Large intestine (tissue), 3 donors: ENCODE data around the gene POU6F2. TPM values are rescaled to one million over a fixed set of nuclear protein-coding genes. Genes with fewer than 3 reads are reported as not detected.
"Not testable (repeated sequence)": the region's sequence is repeated elsewhere in the genome, so short reads cannot be mapped to it uniquely, and the experiment has no call there.

Experiments
- DNase-seq, 2 donors: peaks; one replicate each; pipeline versions ENCODE4 v3.0.0 to v3.0.0-alpha.2; 2013
- H3K27ac ChIP-seq: one replicate; pipeline ENCODE4 v1.5.1; 2013; ENCODE audit warnings: low read length
- H3K27me3 ChIP-seq: 2 replicates; pipeline ENCODE4 v1.6.1; 2013; ENCODE audit warnings: low read length; ENCODE audit not compliant: control insufficient read depth, insufficient read depth
- H3K36me3 ChIP-seq: 2 replicates; pipeline ENCODE4 v1.6.1; 2013; ENCODE audit warnings: low read length; ENCODE audit not compliant: control insufficient read depth, insufficient read depth
- H3K4me1 ChIP-seq: one replicate; pipeline ENCODE4 v1.6.1; 2013; ENCODE audit warnings: low read length; ENCODE audit not compliant: control insufficient read depth, insufficient read depth
- H3K4me3 ChIP-seq: one replicate; pipeline ENCODE4 v1.5.1; 2013; ENCODE audit warnings: low read length
- H3K9me3 ChIP-seq: one replicate; pipeline ENCODE4 v1.6.1; 2013; ENCODE audit warnings: mild to moderate bottlenecking, low read depth, low read length, moderate library complexity; ENCODE audit not compliant: control insufficient read depth
- WGBS: methylation state at CpG from one replicate; pipeline ENCODE4 v1.1.5; 2013; ENCODE audit warnings: low lambda C conversion rate; ENCODE audit not compliant: insufficient coverage; 5-methylcytosine and 5-hydroxymethylcytosine counted together
- polyA plus RNA-seq: library from polyadenylated mRNA; unstranded; fragments of 120-200 nt; gene quantifications from one replicate; pipeline ENCODE4 v1.2.1, GENCODE V29; 2013

Gene POU6F2
- polyA plus RNA-seq, 1 donor: 0.19 TPM

GRCh38 chr7:38975944-38976392, 1.7 kb upstream of the POU6F2 start:
- Histone ChIP-seq H3K4me3 (no peak overlapping the region), H3K4me1 (no peaks in the 10 kb centered on the region), H3K27me3 (peaks cover 34% of the 10 kb centered on the region), H3K9me3 (no peaks in the 10 kb centered on the region), H3K36me3 (no peaks in the 10 kb centered on the region), H3K27ac (no peak overlapping the region)
- peak in 1 of 2 donors; percentile 1 for DNase-seq
- no CpG with 5 or more reads among the region's 38 CpGs for WGBS

GRCh38 chr7:38978491-38978890, 782 bp downstream of the POU6F2 start:
- H3K4me3 ChIP-seq: no peak overlapping the region
- no peaks in the 10 kb centered on the region for H3K36me3 ChIP-seq
- H3K9me3 ChIP-seq: no peaks in the 10 kb centered on the region
- peaks cover 34% of the 10 kb centered on the region for H3K27me3 ChIP-seq
- H3K27ac ChIP-seq: no peak overlapping the region
- no peak for DNase-seq
- H3K4me1 ChIP-seq: no peaks in the 10 kb centered on the region
- 67% methylated on average over 1 of the region's 5 CpGs for WGBS

DNA sequence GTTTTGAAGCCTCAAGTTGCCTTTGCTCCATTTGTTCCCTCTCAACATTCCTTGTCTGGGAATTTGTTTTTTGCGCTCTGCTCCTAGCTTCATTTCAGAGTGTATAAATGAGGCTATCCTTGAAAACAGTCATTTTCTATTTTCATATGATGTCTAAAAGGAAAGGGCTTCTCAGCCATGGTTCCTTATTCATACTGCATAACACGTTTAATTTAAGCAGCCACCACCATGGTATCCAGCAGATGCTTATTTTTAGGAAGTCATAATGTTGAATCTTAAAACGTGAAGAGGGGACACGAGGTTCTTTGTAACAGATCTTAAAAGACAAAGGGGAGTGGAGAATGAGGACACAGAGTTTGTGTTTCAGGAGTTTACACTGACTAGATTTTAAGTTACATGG, 14.5 kb downstream of the POU6F2 start:
- no peak overlapping the region for H3K27ac ChIP-seq
- DNase-seq: no peak
- H3K36me3 ChIP-seq: no peaks in the 10 kb centered on the region
- H3K27me3 ChIP-seq: no peaks in the 10 kb centered on the region
- H3K4me3 ChIP-seq: no peak overlapping the region
- H3K4me1 ChIP-seq: no peaks in the 10 kb centered on the region
- WGBS: 76% methylated on average over 2 of the region's 4 CpGs
- H3K9me3 ChIP-seq: no peaks in the 10 kb centered on the region

DNA sequence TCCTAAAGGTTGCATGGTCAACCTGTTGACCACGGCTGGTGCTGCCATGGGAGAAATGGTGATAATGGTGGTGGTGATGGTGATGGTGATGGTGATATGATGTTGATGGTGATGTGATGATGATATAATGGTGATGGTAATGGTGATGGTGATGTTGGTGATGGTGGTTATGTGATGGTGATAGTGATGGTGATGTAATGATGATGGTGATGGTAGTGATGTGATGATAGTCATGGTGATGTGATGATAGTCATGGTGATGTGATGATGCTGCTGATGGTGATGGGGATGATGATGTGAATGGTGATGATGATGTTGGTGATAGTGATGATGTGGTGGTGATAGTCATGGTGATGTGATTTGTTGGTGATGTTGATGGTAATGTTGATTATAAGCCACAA, 23.9 kb downstream of the POU6F2 start:
- Histone ChIP-seq H3K27ac (no peak overlapping the region), H3K4me1 (no peaks in the 10 kb centered on the region), H3K27me3 (no peaks in the 10 kb centered on the region), H3K36me3 (no peaks in the 10 kb centered on the region), H3K4me3 (no peak overlapping the region), H3K9me3 (no peaks in the 10 kb centered on the region)
- 100% methylated on average over 1 of the region's 1 CpG for WGBS
- DNase-seq: no peak

DNA sequence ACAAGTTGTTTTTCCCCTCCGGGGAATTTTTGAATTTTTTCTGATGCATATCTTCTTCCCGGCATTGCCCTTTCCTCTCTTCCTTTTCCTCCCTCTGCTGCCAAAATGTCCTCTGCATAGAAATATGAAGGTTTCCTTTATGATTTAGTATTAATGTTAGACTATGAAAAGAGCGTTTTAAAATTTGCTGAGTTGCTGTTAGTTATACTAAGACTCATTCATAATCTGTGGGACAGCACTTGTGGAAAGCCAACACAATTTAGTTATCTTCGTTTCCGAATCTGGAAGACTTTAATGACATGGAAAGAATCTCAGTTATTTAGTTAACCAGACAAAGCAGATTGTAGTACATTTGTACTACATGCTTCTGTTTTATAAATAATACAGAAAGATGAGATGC, 25.0 kb downstream of the POU6F2 start:
- H3K4me3 ChIP-seq: no peak overlapping the region
- DNase-seq: no peak
- 77% methylated on average over 5 of the region's 5 CpGs for WGBS

DNA sequence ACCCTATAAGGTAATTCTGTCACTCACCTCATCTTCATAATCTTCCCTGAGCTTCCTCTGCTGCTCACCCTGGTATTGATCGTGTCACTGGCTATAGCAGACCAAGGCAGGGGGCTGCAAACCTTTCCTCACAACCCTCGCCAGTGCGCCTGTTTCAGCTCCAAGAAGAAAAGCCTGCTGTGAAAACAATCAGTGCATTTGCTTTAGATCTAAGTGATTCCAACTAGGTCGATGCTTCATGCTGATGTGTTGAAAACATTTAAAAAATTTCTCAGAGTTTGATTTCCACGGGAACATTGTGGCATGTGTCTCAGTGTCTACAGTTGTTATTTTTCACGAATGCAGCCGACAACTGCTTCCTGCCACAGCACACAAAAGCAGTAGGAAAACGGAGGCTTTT, 27.3 kb downstream of the POU6F2 start:
- H3K4me1 ChIP-seq: no peaks in the 10 kb centered on the region
- H3K9me3 ChIP-seq: no peaks in the 10 kb centered on the region
- H3K4me3 ChIP-seq: no peak overlapping the region
- no CpG with 5 or more reads among the region's 8 CpGs for WGBS
- H3K27me3 ChIP-seq: no peaks in the 10 kb centered on the region
- no peaks in the 10 kb centered on the region for H3K36me3 ChIP-seq
- no peak overlapping the region for H3K27ac ChIP-seq
- no peak for DNase-seq

More for the DNA sequence above, 25.0 kb downstream of the POU6F2 start:
- no peaks in the 10 kb centered on the region for H3K27me3 ChIP-seq
- H3K4me1 ChIP-seq: no peaks in the 10 kb centered on the region
- H3K27ac ChIP-seq: no peak overlapping the region
- no peaks in the 10 kb centered on the region for H3K9me3 ChIP-seq
- H3K36me3 ChIP-seq: no peaks in the 10 kb centered on the region

GRCh38 chr7:39005461-39005860, 27.8 kb downstream of the POU6F2 start:
- H3K4me1 ChIP-seq: no peaks in the 10 kb centered on the region
- H3K27ac ChIP-seq: no peak overlapping the region
- DNase-seq: no peak
- H3K36me3 ChIP-seq: no peaks in the 10 kb centered on the region
- H3K27me3 ChIP-seq: no peaks in the 10 kb centered on the region
- H3K9me3 ChIP-seq: no peaks in the 10 kb centered on the region
- no CpG with 5 or more reads among the region's 6 CpGs for WGBS
- no peak overlapping the region for H3K4me3 ChIP-seq

GRCh38 chr7:39013049-39013939, 35.6 kb downstream of the POU6F2 start:
- H3K27me3 ChIP-seq, H3K27ac ChIP-seq, H3K36me3 ChIP-seq, H3K4me3 ChIP-seq, DNase-seq, H3K9me3 ChIP-seq, H3K4me1 ChIP-seq: not testable (repeated sequence)
- WGBS: 90% methylated on average over 2 of the region's 34 CpGs

- H3K9me3 ChIP-seq: no peaks in the 10 kb centered on the region
- H3K27ac ChIP-seq: no peak overlapping the region
- WGBS: no CpG with 5 or more reads among the region's 9 CpGs
- H3K27me3 ChIP-seq: no peaks in the 10 kb centered on the region
- H3K4me3 ChIP-seq: no peak overlapping the region
- no peaks in the 10 kb centered on the region for H3K36me3 ChIP-seq
- H3K4me1 ChIP-seq: no peaks in the 10 kb centered on the region
- DNase-seq: peak; percentile 1 to 18
These were observed 38.9 kb downstream of the POU6F2 start for GRCh38 chr7:39016609-39017008.

GRCh38 chr7:39017369-39017915, 39.7 kb downstream of the POU6F2 start:
- Histone ChIP-seq H3K4me1 (no peaks in the 10 kb centered on the region), H3K4me3 (no peak overlapping the region), H3K27me3 (no peaks in the 10 kb centered on the region), H3K36me3 (no peaks in the 10 kb centered on the region), H3K9me3 (no peaks in the 10 kb centered on the region), H3K27ac (no peak overlapping the region)
- no peak for DNase-seq
- WGBS: no CpG with 5 or more reads among the region's 6 CpGs
